Measurements from ENCODE around the gene AFMID.

Gene AFMID

GRCh38 chr17:78184868-78185267 lies 2.3 kb upstream of the AFMID start (continued):
- no peak for TF ChIP-seq ZNF664 (tag by site-specific recombination; IDR thresholded peaks at IDR 0.05)
- TF ChIP-seq, protein P1, sequence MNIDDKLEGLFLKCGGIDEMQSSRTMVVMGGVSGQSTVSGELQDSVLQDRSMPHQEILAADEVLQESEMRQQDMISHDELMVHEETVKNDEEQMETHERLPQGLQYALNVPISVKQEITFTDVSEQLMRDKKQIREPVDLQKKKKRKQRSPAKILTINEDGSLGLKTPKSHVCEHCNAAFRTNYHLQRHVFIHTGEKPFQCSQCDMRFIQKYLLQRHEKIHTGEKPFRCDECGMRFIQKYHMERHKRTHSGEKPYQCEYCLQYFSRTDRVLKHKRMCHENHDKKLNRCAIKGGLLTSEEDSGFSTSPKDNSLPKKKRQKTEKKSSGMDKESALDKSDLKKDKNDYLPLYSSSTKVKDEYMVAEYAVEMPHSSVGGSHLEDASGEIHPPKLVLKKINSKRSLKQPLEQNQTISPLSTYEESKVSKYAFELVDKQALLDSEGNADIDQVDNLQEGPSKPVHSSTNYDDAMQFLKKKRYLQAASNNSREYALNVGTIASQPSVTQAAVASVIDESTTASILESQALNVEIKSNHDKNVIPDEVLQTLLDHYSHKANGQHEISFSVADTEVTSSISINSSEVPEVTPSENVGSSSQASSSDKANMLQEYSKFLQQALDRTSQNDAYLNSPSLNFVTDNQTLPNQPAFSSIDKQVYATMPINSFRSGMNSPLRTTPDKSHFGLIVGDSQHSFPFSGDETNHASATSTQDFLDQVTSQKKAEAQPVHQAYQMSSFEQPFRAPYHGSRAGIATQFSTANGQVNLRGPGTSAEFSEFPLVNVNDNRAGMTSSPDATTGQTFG (tag by site-specific recombination; IDR thresholded peaks at IDR 0.05; ENCODE audit: borderline replicate concordance): no peak

- Histone ChIP-seq H3K9me3 (ENCODE audit: control insufficient read depth, insufficient read depth, low read depth, low read length) (no peaks in the 10 kb centered on the region), H3K36me3 (ENCODE audit: control insufficient read depth in 2 of 2, insufficient read depth in 1 of 2, low read length in 2 of 2) (peaks cover 18 to 53% of the 10 kb centered on the region in 2 experiments; a peak in 2 of 3 replicates), H3K27ac (ENCODE audit: extremely low read depth, low read depth, low read length) (no peak overlapping the region), H3K4me1 (ENCODE audit: control insufficient read depth, insufficient read depth, low read length) (peaks cover 2% of the 10 kb centered on the region), H3K4me3 (ENCODE audit: low read depth, low read length) (peak overlapping the region; percentile 48)
- ChIA-PET POLR2A (interaction anchor here (0.6 to 3.2 kb wide), 33 partner anchors 11 to 889 kb away, joined by 3 to 48 read pairs (median 6); partner anchors contain the start of genes BIRC5, ENGASE, SYNGR2 and TNRC6C), CTCF (interaction anchor here (0.6 to 7.8 kb wide), 23 partner anchors 11 to 1268 kb away, joined by 3 to 94 read pairs (median 4); no protein-coding TSS in a partner anchor)
- TF ChIP-seq ZNF121 (tag by site-specific recombination; IDR thresholded peaks at IDR 0.05) (peak; percentile 99), ZNF174 (tag by site-specific recombination; IDR thresholded peaks at IDR 0.05) (no peak), ZNF785 (tag by site-specific recombination; IDR thresholded peaks at IDR 0.05) (no peak)
Measured at GRCh38 chr17:78185981-78186691, 1.0 kb upstream of the AFMID start.

- CTCF ChIA-PET: interaction anchor here (0.7 kb wide), 1 partner anchor 75 kb away, joined by 3 read pairs; no protein-coding TSS in a partner anchor
- POLR2A ChIA-PET: interaction anchor here (1.5 to 2.1 kb wide), 2 partner anchors 10 to 24 kb away, joined by 4 to 8 read pairs; partner anchors contain the start of genes AFMID and TK1
- no peaks in the 10 kb centered on the region for H3K4me1 ChIP-seq (ENCODE audit: control insufficient read depth, insufficient read depth, low read length)
- H3K36me3 ChIP-seq (ENCODE audit: control insufficient read depth in 2 of 2, insufficient read depth in 1 of 2, low read length in 2 of 2): peaks cover 27 to 51% of the 10 kb centered on the region in 2 experiments
- no peak overlapping the region for H3K27ac ChIP-seq (ENCODE audit: extremely low read depth, low read depth, low read length)
- no peaks in the 10 kb centered on the region for H3K9me3 ChIP-seq (ENCODE audit: control insufficient read depth, insufficient read depth, low read depth, low read length)
- no peak for TF ChIP-seq ZBTB8A (tag by site-specific recombination; IDR thresholded peaks at IDR 0.05)
- TF ChIP-seq GLIS1 (tag by site-specific recombination; IDR thresholded peaks at IDR 0.05): peak; percentile 93
- H3K4me3 ChIP-seq (ENCODE audit: low read depth, low read length): no peak overlapping the region
Measured at GRCh38 chr17:78196716-78197115, 9.6 kb downstream of the AFMID start.

GRCh38 chr17:78197147-78197832 lies 10.1 kb downstream of the AFMID start:
- Histone ChIP-seq H3K9me3 (ENCODE audit: control insufficient read depth, insufficient read depth, low read depth, low read length) (no peaks in the 10 kb centered on the region), H3K4me1 (ENCODE audit: control insufficient read depth, insufficient read depth, low read length) (no peaks in the 10 kb centered on the region), H3K36me3 (ENCODE audit: control insufficient read depth in 2 of 2, insufficient read depth in 1 of 2, low read length in 2 of 2) (peaks cover 27 to 49% of the 10 kb centered on the region in 2 experiments), H3K4me3 (ENCODE audit: low read depth, low read length) (no peak overlapping the region), H3K27ac (ENCODE audit: extremely low read depth, low read depth, low read length) (no peak overlapping the region)
- ChIA-PET POLR2A (interaction anchor here (1.2 to 2.1 kb wide), 3 partner anchors 9 to 24 kb away, joined by 4 to 8 read pairs (median 4); partner anchors contain the start of genes AFMID and TK1), CTCF (interaction anchor here (0.7 to 0.9 kb wide), 2 partner anchors 53 to 75 kb away, joined by 3 read pairs; no protein-coding TSS in a partner anchor)
- TF ChIP-seq, protein P2, sequence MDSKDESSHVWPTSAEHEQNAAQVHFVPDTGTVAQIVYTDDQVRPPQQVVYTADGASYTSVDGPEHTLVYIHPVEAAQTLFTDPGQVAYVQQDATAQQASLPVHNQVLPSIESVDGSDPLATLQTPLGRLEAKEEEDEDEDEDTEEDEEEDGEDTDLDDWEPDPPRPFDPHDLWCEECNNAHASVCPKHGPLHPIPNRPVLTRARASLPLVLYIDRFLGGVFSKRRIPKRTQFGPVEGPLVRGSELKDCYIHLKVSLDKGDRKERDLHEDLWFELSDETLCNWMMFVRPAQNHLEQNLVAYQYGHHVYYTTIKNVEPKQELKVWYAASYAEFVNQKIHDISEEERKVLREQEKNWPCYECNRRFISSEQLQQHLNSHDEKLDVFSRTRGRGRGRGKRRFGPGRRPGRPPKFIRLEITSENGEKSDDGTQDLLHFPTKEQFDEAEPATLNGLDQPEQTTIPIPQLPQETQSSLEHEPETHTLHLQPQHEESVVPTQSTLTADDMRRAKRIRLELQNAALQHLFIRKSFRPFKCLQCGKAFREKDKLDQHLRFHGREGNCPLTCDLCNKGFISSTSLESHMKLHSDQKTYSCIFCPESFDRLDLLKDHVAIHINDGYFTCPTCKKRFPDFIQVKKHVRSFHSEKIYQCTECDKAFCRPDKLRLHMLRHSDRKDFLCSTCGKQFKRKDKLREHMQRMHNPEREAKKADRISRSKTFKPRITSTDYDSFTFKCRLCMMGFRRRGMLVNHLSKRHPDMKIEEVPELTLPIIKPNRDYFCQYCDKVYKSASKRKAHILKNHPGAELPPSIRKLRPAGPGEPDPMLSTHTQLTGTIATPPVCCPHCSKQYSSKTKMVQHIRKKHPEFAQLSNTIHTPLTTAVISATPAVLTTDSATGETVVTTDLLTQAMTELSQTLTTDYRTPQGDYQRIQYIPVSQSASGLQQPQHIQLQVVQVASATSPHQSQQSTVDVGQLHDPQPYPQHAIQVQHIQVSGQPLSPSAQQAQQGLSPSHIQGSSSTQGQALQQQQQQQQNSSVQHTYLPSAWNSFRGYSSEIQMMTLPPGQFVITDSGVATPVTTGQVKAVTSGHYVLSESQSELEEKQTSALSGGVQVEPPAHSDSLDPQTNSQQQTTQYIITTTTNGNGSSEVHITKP (tag by site-specific recombination; IDR thresholded peaks at IDR 0.05): no peak
- TF ChIP-seq ZFHX2 (tag by site-specific recombination; conservative IDR thresholded peaks at IDR 0.05): no peak
- TF ChIP-seq ZNF266 (tag by site-specific recombination; IDR thresholded peaks at IDR 0.05; ENCODE audit: low read depth): no peak
- no peak for TF ChIP-seq ZBTB8A (tag by site-specific recombination; IDR thresholded peaks at IDR 0.05)
- peak; percentile 93 for TF ChIP-seq ZIC2 (tag by site-specific recombination; IDR thresholded peaks at IDR 0.05)
- TF ChIP-seq, protein P3, sequence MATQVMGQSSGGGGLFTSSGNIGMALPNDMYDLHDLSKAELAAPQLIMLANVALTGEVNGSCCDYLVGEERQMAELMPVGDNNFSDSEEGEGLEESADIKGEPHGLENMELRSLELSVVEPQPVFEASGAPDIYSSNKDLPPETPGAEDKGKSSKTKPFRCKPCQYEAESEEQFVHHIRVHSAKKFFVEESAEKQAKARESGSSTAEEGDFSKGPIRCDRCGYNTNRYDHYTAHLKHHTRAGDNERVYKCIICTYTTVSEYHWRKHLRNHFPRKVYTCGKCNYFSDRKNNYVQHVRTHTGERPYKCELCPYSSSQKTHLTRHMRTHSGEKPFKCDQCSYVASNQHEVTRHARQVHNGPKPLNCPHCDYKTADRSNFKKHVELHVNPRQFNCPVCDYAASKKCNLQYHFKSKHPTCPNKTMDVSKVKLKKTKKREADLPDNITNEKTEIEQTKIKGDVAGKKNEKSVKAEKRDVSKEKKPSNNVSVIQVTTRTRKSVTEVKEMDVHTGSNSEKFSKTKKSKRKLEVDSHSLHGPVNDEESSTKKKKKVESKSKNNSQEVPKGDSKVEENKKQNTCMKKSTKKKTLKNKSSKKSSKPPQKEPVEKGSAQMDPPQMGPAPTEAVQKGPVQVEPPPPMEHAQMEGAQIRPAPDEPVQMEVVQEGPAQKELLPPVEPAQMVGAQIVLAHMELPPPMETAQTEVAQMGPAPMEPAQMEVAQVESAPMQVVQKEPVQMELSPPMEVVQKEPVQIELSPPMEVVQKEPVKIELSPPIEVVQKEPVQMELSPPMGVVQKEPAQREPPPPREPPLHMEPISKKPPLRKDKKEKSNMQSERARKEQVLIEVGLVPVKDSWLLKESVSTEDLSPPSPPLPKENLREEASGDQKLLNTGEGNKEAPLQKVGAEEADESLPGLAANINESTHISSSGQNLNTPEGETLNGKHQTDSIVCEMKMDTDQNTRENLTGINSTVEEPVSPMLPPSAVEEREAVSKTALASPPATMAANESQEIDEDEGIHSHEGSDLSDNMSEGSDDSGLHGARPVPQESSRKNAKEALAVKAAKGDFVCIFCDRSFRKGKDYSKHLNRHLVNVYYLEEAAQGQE (tag by site-specific recombination; IDR thresholded peaks at IDR 0.05): no peak
- TF ChIP-seq, protein P4, sequence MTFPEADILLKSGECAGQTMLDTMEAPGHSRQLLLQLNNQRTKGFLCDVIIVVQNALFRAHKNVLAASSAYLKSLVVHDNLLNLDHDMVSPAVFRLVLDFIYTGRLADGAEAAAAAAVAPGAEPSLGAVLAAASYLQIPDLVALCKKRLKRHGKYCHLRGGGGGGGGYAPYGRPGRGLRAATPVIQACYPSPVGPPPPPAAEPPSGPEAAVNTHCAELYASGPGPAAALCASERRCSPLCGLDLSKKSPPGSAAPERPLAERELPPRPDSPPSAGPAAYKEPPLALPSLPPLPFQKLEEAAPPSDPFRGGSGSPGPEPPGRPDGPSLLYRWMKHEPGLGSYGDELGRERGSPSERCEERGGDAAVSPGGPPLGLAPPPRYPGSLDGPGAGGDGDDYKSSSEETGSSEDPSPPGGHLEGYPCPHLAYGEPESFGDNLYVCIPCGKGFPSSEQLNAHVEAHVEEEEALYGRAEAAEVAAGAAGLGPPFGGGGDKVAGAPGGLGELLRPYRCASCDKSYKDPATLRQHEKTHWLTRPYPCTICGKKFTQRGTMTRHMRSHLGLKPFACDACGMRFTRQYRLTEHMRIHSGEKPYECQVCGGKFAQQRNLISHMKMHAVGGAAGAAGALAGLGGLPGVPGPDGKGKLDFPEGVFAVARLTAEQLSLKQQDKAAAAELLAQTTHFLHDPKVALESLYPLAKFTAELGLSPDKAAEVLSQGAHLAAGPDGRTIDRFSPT (tag by site-specific recombination; IDR thresholded peaks at IDR 0.05): no peak
